Embryonic facial prominence (tissue), 1 donor: ENCODE measurements around the gene SPINT3.

Experiments used
- DNase-seq: peaks from one replicate; pipeline ENCODE4 v3.0.0-alpha.2; 2016; ENCODE audit errors: extremely low spot score

Gene SPINT3

GRCh38 chr20:45515147-45515913 lies at the start of gene SPINT3:
Gene SPINT3, minus strand, starts transcription at chr20:45515622. Its CDS starts 14 bp downstream, at chr20:45515608.
- no peak for DNase-seq

GRCh38 chr20:45564760-45565276 lies 49.4 kb upstream of the SPINT3 start:
- DNase-seq, result no peak

- DNase-seq, result no peak
Observed at GRCh38 chr20:45555198-45555597, 39.8 kb upstream of the SPINT3 start.

- no peak for DNase-seq
Observed at GRCh38 chr20:45552456-45552855, 37.0 kb upstream of the SPINT3 start.

GRCh38 chr20:45550765-45551164 lies 35.3 kb upstream of the SPINT3 start:
- DNase-seq, result no peak

- DNase-seq, result no peak
Observed at GRCh38 chr20:45548410-45548809, 33.0 kb upstream of the SPINT3 start.

- DNase-seq, result no peak
Observed at GRCh38 chr20:45547206-45547770, 31.9 kb upstream of the SPINT3 start, which contains the start of gene EPPIN. Gene EPPIN, minus strand, starts transcription at chr20:45547401. Its CDS starts 44 bp downstream, at chr20:45547357.

GRCh38 chr20:45545754-45546453 lies 30.5 kb upstream of the SPINT3 start:
- DNase-seq, result no peak

GRCh38 chr20:45545351-45545750 lies 29.9 kb upstream of the SPINT3 start:
- DNase-seq, result no peak

GRCh38 chr20:45539382-45539781 lies 24.0 kb upstream of the SPINT3 start, which contains the start of gene WFDC6:
Gene WFDC6, minus strand, starts transcription at chr20:45539482. Its CDS starts 75 bp downstream, at chr20:45539407.
- no peak for DNase-seq

GRCh38 chr20:45538209-45538799 lies 22.9 kb upstream of the SPINT3 start:
- no peak for DNase-seq

- DNase-seq, result no peak
Observed at GRCh38 chr20:45527294-45527693, 11.9 kb upstream of the SPINT3 start.

GRCh38 chr20:45523821-45524220 lies 8.4 kb upstream of the SPINT3 start:
- DNase-seq, result no peak

- DNase-seq, result no peak
Observed at GRCh38 chr20:45518282-45518681, 2.9 kb upstream of the SPINT3 start.

GRCh38 chr20:45510242-45510862 lies 5.1 kb downstream of the SPINT3 start:
- no peak for DNase-seq

GRCh38 chr20:45509091-45509490 lies 6.3 kb downstream of the SPINT3 start:
- no peak for DNase-seq

GRCh38 chr20:45508068-45508886 lies 7.1 kb downstream of the SPINT3 start:
- DNase-seq, result no peak

- no peak for DNase-seq
Observed at GRCh38 chr20:45507011-45507820, 8.2 kb downstream of the SPINT3 start.

GRCh38 chr20:45506398-45506797 lies 9.0 kb downstream of the SPINT3 start:
- no peak for DNase-seq

GRCh38 chr20:45503403-45503802 lies 12.0 kb downstream of the SPINT3 start:
- no peak for DNase-seq
